GM18858 (cell line): ENCODE data around the gene CTNNA2.
A peak's percentile ranks its signal among the peaks of the same experiment; 100 is the strongest.

Experiments
- ATAC-seq: cut with Tn5 transposase; IDR thresholded peaks from one replicate; pipeline ENCODE4 v1.9.1; 2021; ENCODE audit not compliant: unreplicated experiment

Gene CTNNA2

DNA sequence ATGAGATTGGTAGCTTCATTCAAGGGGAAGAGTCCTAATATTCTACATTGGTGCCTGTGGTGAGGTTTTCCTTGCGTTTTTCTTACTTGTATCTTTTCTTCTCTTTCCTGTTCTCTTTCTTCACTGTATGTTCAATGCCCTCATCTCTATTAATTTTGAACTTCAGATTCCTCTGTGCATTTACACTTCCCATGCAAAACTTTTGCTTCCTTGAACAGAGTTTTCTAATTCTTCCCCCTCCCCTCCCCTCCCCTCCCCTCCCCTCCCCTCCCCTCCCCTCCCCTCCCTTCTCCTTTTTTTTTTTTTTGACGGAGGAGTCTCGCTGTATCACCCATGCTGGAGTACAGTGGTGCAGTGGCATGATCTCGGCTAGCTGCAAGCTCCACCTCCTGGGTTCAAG is 403.4 kb downstream of the CTNNA2 start:
- no peak for ATAC-seq

DNA sequence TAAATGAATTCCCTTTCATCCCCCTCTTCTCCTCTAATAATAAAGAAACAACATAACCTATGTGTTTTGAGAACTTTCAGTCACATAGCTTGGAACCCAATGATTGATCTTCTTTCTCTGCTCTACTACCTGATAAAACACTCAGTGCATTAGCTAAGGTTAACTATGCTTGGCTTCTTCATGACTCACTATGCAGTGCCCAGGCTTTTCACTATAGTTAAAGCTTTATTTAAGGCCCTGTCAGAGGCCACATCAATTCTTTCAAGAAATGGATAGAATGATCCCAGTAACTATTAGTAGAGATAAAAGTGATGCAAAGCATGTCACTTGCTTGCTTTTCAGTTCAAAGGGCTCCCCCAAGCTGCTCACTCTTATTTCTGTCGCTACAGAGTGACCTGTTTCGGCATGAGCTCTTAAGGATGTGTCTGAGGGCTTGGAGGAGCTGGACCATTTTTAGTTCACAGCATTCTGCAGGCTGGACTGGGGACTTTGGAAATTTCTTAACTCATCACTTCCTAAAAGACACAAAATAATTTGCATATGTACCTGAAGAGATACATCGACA is 407.7 kb downstream of the CTNNA2 start:
- ATAC-seq, result no peak

DNA sequence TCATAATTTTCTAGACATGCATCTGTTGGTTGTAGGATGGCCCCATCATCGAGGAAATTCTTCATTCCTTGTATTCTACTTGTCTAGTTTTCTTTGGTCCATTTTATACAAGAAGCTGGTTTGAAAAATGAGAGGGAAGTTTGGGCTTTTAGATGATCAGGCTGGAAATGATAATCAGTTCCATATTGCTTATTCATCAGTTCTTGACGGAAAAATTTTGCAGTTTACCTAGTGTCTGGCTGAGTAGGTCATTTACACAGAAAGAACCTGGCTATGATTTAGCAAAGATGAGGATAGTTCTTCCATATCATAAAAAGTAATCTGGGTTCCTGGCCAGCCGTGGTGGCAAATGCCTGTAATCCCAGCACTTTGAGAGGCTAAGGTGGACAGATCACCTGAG is 416.8 kb downstream of the CTNNA2 start:
- no peak for ATAC-seq

DNA sequence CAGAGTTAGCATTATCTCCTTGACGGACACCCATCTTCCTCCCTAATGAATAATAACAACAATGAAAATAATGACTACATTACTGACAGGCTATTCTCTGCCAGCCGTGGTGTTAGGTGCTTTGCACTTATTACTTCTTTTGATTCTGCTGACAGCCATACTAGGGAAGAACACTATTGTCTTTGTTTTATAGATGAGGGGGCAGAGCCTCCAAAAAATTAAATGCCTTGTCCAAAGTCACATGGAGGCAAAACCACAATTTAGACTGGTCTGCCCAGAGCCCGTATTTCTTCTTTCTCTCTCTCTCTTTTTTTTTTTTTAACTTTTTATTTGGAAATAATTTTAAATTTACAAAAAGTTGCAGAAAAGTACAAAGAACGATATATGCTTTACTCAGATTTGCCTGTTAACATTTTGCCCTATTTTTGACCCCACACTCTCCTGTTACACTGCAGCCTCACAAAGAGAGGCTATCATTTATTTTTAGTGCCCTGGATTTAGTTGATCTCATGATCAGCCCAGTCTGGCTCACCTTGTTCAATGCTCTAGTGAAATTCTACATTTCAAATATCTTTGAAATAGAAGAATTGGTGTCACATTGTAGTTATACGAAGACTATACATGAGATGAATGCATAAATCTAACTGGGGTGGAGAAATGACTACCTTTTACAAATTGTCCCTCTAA is 422.3 kb downstream of the CTNNA2 start:
- no peak for ATAC-seq

DNA sequence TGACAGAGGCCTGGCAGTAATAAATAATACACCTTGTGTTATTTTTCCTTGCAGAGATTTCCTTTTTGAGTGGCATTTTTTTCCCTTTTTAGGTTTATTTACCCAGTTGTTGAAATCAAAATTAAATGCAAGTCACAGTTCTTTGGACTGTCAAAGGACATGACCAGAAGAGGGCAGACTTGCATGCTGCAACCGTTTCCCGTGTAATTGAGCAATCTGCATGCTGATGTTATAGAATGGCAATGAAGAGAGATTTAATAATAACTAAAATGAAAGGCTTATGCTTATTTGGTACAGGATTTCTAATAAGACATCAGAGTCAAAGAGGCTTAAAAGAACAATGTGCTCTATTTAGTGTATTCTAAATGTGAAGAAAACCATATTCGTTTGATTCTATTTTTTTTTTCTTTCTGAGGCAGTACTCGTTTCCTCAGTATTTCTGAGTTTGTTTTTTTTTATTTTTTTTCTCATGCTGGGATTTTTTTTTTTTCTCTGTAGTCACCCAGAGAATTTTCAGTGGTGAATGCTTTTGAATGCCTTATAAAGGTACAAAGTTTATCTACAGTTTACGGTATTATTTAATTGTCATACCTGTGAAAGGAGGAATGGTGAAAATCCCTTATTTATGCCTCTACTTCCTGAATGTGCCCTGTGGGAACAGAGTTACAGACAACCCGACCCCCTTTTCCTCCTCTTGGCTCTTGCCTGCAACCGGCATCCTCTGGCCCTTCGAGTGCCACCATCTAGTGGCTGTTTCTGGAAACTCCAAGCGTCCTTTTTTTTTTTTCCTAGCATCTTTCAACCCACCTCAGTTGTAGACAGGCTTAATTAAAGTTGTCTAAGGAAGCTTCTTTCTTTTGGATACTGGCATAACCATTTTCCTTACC is 423.2 kb downstream of the CTNNA2 start:
- peak; percentile 70 for ATAC-seq

DNA sequence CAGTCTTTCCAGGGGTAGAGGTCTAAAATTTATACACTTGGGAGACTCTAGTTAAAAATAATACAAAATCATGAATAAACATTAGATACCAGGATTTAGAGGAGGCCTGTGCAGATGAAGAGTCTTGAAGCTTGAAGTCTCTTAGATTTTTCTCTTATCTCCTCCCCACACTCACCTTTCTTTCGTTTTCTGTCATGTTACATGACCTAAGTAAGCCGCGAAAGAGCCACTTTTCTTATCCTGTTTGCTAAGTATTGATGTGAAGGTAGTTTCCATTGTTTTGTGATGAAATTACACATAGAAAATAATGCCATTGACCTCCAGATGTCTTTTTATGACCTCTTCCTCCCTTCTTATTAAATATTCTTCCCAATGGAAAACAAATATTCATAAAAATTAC is 423.9 kb downstream of the CTNNA2 start:
- ATAC-seq, result no peak

DNA sequence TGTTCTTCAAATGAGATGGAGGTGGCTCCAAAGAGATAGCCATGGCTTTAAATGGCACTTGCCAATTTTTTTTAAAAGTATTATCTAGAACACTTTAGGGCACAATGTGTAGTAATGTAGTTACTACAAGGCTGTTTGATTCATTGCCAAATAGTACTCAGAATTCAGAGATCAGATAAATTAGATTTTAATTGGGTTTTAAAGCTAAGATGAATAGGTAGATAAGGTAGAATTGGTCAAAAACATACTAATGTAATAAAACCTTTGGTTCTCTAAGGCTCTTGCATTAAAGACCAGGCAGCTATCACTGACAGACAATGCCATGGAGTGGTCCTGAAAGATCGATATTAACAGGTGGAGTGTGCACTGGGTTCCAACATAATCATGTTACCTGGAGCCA is 425.8 kb downstream of the CTNNA2 start:
- ATAC-seq, result no peak

DNA sequence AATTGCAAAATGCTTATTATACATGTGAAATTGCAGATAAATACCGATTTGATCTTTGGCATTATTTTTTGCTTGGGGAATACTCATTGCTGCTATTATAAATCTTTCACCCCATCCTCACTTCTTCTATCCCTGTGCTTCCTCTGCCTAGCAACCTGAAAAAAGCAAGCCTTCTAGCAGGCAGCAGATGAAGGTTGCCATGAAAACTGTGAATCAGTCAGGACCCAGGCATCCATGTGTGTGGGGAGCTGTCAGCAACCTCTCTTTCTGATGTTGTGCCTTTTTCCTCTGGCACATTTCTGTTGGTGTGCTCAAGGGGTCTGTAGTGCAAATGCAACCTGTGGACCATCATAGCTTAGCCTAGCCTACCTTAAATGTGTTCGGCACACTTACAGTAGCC is 427.5 kb downstream of the CTNNA2 start:
- ATAC-seq, result no peak

DNA sequence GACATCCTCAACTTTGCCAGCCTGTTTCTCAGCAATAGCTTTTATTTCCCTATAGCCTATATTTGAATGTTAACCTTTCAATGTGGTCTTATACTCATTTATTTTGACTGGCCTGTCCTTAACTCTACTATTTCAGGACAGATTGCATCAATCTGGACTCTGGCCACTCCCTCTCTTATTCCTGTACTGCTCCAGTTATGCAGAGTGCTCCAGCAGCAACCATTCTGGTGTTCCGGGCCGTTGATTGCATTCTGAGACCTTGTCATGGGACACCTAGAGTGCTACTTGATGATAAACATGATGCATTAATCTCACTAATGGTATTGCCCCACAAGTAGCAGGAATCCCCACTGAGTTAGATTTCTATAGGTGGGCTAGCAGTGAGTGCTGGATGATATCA is 428.3 kb downstream of the CTNNA2 start:
- no peak for ATAC-seq

DNA sequence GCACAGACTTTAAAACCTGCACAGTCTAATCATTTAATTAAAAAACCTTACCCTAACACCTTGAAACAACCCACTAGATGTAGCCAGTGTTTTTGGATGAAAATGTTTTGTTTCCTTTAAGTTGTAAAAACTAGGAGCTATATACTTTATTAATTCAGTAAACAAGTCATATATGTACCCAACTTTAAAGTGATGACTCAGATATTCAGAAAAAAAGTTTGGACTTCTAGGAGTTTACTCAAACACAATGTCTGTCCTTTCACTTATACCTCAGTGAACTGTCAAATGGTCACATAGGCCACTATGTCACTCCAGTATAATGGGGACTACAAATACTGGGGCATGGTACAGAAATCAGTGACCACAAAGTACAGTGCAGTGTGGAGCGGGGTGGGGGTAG is 431.4 kb downstream of the CTNNA2 start:
- no peak for ATAC-seq

DNA sequence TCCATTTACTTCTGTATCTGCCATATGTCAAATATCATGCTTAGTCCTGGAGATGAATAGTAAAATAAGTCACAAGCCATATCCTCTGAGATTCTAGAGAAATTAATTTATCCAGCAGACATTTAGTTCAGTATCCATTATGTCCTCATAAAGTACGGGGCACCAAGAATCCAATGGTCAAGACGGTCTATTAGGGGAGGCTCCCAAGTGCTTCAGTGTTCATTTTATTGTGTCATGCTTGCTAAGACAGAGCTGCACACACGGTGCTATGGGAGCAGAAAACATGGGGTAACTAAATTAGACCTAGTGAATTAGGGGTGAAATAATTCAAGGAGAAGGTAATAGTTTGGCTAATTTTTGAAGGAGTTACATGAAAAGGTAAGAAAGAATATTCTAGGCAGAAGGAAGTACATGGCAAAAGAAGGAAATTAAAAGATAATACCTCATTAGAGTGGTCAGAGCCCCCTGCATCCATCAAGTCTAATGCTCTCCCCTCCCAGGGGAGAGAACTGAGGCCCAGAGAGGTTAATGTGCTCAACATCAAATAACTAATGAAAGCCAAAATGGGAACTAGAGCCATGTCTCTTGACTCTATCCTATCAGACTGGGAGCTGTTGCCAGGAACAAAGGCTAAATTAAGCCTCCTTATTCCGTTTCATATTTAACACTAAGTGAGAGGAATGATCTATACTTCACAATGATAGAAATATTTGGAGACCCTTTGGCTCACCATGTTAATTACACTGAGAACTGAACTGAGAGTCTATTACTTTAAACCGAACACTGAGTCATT is 433.0 kb downstream of the CTNNA2 start:
- no peak for ATAC-seq

DNA sequence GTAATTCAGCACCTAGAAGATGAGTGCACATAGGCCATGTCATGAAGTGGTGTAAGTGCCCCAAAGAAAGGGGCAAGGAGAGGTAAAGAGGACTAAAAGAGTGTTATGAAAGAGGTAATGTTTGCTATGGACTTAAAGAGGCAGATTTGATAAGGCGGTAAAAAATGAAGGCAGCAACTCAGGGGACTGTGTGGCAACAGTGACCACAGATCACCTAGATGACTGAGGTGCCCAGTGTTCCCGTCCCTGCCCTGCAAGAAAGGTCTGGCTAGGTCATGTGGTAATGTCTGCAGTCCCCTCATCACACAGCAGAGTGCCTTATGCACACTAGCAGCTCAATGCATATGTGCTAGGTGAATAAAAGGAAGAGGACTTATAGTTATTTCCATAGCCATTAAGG is 434.9 kb downstream of the CTNNA2 start:
- ATAC-seq, result no peak

DNA sequence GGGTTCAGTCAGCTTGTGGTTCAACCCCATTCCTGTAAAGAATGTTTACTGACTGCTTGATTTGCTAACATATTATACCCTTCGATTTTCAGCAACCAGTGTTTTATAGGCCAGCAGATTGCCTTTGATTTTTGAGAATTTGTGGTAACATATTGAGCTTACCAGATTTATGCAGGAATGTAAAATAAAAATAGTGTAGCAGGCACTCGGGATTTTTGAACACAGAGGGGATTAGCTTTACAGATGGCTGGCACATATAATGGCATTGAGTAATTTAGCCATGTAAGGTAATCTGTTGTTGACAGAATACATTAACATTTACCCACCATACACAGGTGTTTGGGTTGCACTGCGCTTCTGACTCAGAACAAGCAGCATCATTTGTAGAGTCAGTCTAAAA is 437.7 kb downstream of the CTNNA2 start:
- ATAC-seq, result no peak

DNA sequence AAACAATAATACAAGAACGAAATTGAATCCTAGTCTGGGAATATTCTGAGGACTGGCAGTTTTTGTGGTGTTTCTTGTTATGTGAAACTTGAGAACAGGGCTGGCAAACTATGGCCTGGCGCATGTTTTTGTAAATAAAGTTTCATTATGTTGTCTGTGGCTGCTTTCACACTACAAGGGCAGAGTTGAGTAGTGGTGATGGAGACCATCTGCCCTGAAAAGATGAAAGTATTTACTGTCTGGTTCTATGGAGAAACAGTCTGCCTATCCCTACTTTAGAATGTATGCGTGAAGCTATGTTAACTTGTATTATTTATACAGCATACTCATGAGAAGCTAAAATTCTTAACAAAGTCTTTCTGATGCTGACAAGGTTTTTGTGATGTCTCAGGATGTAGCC is 439.8 kb downstream of the CTNNA2 start:
- no peak for ATAC-seq

DNA sequence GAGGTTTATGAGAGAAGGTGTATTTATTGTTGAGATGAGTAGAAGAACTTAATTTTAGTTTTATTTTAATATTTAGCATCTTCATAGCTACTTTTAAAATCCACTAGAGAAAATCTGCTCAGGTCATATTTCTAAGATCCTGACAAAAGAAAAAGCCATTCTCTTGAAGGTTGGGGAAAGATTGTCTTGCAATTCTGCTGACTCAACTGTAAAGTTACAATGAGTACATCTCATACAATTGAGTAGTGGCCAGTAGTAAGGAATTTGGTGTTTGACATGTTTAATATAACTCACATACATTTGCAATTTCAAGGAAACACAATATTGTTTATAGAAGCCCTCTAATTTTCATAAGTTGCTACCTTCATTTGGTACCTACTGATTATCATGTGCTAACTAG is 447.2 kb downstream of the CTNNA2 start:
- no peak for ATAC-seq

DNA sequence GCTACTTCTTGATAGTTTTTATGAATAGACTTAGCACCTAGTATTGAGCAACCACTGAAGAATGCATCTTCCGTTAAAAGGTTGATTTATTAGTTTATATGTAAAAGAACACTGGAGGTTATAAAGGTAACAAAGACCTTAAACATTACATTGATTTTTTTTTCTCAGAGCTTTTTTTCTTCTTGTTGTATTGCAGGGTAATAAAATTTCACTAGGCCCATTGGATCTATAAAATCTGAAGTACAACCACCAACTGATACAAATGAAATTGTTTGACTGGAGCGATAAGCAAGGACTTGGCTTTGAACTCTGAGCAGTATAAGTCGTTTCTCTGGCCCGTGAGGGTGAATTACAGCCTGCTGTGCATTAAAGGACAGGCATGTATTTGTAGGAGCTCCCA is 447.7 kb downstream of the CTNNA2 start:
- no peak for ATAC-seq

DNA sequence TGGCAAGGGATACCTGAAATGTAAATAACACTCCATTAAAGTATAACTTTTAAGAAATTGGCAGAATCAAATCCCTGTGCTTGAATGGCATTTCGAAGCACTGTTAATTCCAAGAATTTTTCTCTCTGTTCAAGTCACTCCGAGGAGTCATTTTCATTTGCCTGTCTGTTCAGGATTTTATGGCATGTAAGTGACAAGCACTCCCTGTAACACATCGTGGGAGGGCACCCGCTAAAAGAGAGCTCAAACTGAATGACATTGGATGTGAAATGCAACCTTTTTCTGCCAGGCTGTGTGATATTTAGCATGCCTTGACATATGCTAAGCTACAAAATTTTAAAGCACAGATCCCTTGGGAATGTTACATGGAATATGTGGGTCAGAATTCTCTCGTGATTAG is 452.1 kb downstream of the CTNNA2 start:
- ATAC-seq, result no peak

DNA sequence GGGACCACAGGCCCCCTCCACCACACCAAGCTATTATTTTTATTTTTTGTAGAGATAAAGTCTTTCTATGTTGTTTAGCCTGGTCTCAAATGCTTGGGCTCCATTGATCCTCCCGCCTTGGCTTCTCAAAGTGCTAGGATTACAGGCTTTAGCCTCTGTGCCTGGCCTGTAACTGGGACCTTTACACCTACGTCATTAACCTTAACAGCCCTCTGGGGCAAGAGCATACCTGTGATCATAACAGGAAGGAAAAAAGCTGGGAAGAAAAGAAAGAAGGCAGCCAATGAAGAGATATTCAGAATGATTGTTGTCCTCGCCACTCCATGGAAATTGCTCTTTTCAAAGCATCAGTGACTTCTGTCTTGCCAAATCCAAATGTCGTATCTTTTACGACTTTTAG is 453.5 kb downstream of the CTNNA2 start:
- ATAC-seq, result no peak

DNA sequence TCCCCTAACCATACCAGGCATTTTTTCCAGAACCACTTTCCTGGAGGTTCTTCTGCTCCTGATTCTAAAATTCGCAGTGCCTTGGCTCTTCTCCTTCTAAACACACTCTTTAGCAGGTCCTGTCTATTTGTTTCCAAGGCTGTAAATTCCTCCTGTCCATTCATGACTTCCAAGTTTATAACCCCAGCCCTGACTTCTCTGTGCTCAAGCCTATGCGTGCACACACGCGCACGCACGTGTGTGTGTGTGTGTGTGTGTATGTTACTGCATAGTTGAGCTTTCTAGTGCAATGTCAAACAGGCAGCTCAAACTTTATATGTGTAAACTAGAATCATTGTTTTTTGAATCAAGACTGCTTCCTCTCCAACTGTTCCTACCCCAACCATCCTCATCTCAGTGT is 454.0 kb downstream of the CTNNA2 start:
- no peak for ATAC-seq

DNA sequence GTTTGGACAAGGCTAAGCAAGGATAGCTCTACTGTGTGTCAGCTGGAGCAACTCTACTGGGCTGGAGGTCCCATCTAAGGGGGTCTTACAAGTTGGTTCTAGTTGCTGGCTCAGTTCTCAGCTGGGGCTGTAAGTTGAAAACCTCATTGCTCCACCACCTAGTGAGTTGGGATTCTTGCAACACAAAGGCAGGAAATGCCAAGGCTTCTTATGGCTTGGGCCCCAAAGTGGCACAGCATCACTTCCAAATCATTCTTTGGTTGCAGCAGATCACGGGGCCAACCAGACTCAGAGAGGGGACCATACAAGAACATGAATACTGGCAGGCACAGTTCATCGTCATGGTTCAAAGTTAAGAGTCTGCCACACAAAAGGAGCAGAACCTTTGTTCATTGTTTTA is 459.0 kb downstream of the CTNNA2 start:
- no peak for ATAC-seq

DNA sequence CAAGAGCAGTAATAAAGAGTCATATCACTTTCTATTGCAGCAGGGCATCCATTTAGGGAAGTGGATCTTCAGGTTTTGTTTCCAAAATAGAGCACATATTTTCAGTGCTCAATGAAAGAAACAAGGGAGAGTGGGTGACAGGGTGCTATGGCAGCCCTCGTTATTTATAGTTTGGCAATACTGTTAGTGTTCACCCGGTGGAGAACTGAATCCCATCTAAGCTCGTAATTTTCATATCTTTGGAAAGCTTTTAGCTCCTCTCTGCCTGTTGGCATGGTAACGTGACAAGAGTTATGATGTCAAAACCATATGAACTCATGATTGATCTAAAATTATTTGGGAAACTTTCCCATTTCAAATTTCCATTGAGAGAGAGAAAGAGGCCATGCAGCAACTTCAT is 459.8 kb downstream of the CTNNA2 start:
- no peak for ATAC-seq
